ENCODE measurements around the gene SH3BP4.

DNA sequence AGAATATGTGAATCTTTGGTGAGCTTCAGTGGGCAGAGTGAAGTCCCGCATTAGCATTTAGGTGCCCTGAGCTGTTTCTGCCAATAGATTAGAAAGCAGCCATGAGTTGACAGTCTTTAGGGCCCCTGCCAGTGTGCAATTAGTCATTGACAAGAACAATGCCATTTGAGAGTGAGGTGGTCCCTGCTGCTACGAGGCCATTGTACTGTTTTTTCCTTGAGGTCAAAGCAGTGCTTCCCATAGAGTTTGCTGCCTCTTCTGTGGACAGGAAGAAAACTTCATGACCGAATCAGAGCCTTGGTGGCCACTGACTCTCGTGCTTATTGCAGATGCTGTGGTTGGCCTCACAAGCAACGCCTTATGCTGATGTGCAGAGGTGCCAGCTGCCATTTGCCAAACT lies 102.7 kb downstream of the SH3BP4 start:
- TF ChIP-seq MTA3 (CRISPR knock-in tag; IDR thresholded peaks at IDR 0.05): no peak
- TF ChIP-seq TP53 (CRISPR knock-in tag; conservative IDR thresholded peaks at IDR 0.05): no peak
- no peak for TF ChIP-seq BHLHE40 (IDR thresholded peaks at IDR 0.05; ENCODE audit: low read length)
- no peak for TF ChIP-seq IKZF1 (IDR thresholded peaks at IDR 0.05)
- TF ChIP-seq TAF1 (CRISPR knock-in tag; IDR thresholded peaks at IDR 0.05): no peak

Data from HepG2 (cell line).